Fibroblast of lung (primary cell): ENCODE data around the gene NOXRED1. TPM values are rescaled to one million over a fixed set of nuclear protein-coding genes. Genes with fewer than 3 reads are reported as not detected.

Experiments
- DNase-seq, 2 donors: peaks; one replicate each; pipeline versions ENCODE4 v3.0.0 to v3.0.0-alpha.2; 2010; ENCODE audit warnings: low read depth in 2 of 2
- H2AFZ ChIP-seq: 2 replicates; pipeline ENCODE4 v1.5.1; 2012; ENCODE audit warnings: low read length, control low read depth, inconsistent platforms
- H3K27ac ChIP-seq: 2 replicates; pipeline ENCODE4 v1.5.1; 2011; ENCODE audit warnings: low read length, control low read depth; ENCODE audit not compliant: insufficient read depth
- H3K27me3 ChIP-seq: 2 replicates; pipeline ENCODE4 v1.5.1; 2011; ENCODE audit warnings: mild to moderate bottlenecking, low read length; ENCODE audit not compliant: control insufficient read depth, insufficient read depth
- H3K36me3 ChIP-seq: 2 replicates; pipeline ENCODE4 v1.5.1; 2011; ENCODE audit warnings: low read length; ENCODE audit not compliant: control insufficient read depth, insufficient read depth
- H3K4me1 ChIP-seq: 2 replicates; pipeline ENCODE4 v1.5.1; 2011; ENCODE audit warnings: low read length; ENCODE audit not compliant: control insufficient read depth, insufficient read depth; ENCODE audit errors: extremely low read depth
- H3K4me2 ChIP-seq: 2 replicates; pipeline ENCODE4 v1.5.1; 2011; ENCODE audit warnings: low read length, control low read depth; ENCODE audit not compliant: insufficient read depth; ENCODE audit errors: extremely low read depth
- H3K4me3 ChIP-seq, 4 experiments: fragments of 200-600 bp in 1 of 4; sonication (generic) in 1 of 4; replicated peaks in 1 of 4; 2 replicates each; pipeline ENCODE4 v1.5.1; 2011 to 2016; ENCODE audit warnings: low read length in 4 of 4, low read depth in 3 of 4, mild to moderate bottlenecking in 3 of 4, control low read depth in 2 of 4, inconsistent platforms in 1 of 4, mixed read lengths in 1 of 4; ENCODE audit not compliant: insufficient read depth in 1 of 4; ENCODE audit errors: control extremely low read depth in 1 of 4
- H3K79me2 ChIP-seq: 2 replicates; pipeline ENCODE4 v1.5.1; 2012; ENCODE audit warnings: mild to moderate bottlenecking, low read length, inconsistent platforms; ENCODE audit not compliant: control insufficient read depth, insufficient read depth
- H3K9ac ChIP-seq: 2 replicates; pipeline ENCODE4 v1.5.1; 2011; ENCODE audit warnings: mild to moderate bottlenecking, low read length, control low read depth; ENCODE audit not compliant: insufficient read depth
- H3K9me3 ChIP-seq: 2 replicates; pipeline ENCODE4 v1.5.1; 2012; ENCODE audit warnings: low read depth, low read length; ENCODE audit not compliant: control insufficient read depth, insufficient read depth
- H4K20me1 ChIP-seq: 2 replicates; pipeline ENCODE4 v1.5.1; 2011; ENCODE audit warnings: low read length; ENCODE audit not compliant: control insufficient read depth, insufficient read depth; ENCODE audit errors: extremely low read depth
- EZH2 ChIP-seq: IDR thresholded peaks from 2 replicates; pipeline ENCODE4 v1.5.1; 2012; ENCODE audit warnings: low read length, control low read depth, mild to moderate bottlenecking; ENCODE audit errors: missing control alignments
- polyA plus RNA-seq, 2 donors: library from polyadenylated mRNA; depleted of rRNA in 1 of 2; stranded (reverse) in 1 of 2; unstranded in 1 of 2; fragments of >200 nt; gene quantifications; 2 replicates each; pipeline ENCODE4 v1.2.1, GENCODE V29; 2011 to 2012; ENCODE audit warnings: missing spikeins in 1 of 2
- total RNA-seq: library from RNA; depleted of rRNA; stranded (reverse); fragments of >200 nt; gene quantifications from 2 replicates; pipeline ENCODE4 v1.2.1, GENCODE V29; 2014
- TF ChIP-seq, protein P1 (sequence below), 2 donors: IDR thresholded peaks in 1 of 2; conservative IDR thresholded peaks in 1 of 2; 1 replicate in 1 of 2; 2 replicates in 1 of 2; pipeline ENCODE4 v1.5.1; 2011 to 2012; ENCODE audit warnings: low read length in 2 of 2, control low read depth in 1 of 2, inconsistent platforms in 1 of 2, low read depth in 1 of 2, mild to moderate bottlenecking in 1 of 2

Gene NOXRED1
- total and polyA plus RNA-seq, 2 donors (not counting 1 experiment from before 2014, with no cell fraction given), result 0.14 to 0.83 TPM

DNA sequence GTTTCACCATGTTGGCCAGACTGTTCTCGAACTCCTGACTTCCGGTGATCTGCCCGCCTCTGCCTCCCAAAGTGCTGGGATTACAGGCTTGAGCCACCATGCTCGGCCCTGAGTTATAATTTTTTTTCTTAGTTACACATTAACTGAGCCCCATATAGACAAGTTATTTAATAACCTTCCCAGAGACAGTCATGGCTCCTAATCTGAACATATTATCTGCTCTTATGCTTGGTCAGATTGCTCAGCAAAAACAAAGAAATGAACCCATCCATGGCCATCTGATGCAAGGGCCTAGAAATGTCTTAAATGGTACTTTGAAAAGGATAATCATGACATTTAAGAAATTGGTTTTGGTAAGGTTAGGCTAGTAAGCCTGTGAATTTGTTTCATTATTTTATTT, 33.1 kb downstream of the NOXRED1 start:
- no peaks in the 10 kb centered on the region for H3K4me1 ChIP-seq
- H3K36me3 ChIP-seq, result no peaks in the 10 kb centered on the region
- H3K9ac ChIP-seq, result no peak overlapping the region
- H3K27me3 ChIP-seq, result no peaks in the 10 kb centered on the region
- H4K20me1 ChIP-seq, result no peaks in the 10 kb centered on the region
- H3K4me3 ChIP-seq, result no peak overlapping the region
- TF ChIP-seq, protein P1, sequence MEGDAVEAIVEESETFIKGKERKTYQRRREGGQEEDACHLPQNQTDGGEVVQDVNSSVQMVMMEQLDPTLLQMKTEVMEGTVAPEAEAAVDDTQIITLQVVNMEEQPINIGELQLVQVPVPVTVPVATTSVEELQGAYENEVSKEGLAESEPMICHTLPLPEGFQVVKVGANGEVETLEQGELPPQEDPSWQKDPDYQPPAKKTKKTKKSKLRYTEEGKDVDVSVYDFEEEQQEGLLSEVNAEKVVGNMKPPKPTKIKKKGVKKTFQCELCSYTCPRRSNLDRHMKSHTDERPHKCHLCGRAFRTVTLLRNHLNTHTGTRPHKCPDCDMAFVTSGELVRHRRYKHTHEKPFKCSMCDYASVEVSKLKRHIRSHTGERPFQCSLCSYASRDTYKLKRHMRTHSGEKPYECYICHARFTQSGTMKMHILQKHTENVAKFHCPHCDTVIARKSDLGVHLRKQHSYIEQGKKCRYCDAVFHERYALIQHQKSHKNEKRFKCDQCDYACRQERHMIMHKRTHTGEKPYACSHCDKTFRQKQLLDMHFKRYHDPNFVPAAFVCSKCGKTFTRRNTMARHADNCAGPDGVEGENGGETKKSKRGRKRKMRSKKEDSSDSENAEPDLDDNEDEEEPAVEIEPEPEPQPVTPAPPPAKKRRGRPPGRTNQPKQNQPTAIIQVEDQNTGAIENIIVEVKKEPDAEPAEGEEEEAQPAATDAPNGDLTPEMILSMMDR (conservative IDR thresholded peaks at IDR 0.05 in 1 of 2, IDR thresholded peaks at IDR 0.05 in 1 of 2; ENCODE audit: low read depth in 1 of 2, low read length in 2 of 2), result no peak
- no peak for TF ChIP-seq EZH2
- no peak overlapping the region for H2AFZ ChIP-seq
- no peaks in the 10 kb centered on the region for H3K79me2 ChIP-seq
- H3K4me2 ChIP-seq, result no peak overlapping the region
- H3K27ac ChIP-seq, result no peak overlapping the region
- no peak for DNase-seq
- H3K9me3 ChIP-seq, result no peaks in the 10 kb centered on the region

DNA sequence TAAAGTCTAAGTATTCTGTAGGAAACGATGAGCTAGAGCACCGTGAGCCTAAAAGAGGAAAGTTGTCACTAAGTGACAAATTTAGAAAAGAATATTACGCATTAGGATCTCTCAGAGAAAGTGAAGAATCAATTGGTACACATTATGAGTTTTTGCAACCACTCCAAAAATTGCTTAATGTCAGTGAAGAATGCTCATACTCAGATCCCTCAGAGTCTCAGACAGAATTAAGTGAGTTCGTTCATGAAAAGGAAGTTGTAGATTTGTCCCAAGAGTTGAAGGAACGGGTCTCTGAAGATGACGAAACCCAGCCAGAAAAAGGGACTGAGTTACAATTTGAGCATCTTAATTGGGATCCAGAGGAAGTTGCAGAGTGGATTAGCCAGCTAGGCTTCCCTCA, 44.6 kb downstream of the NOXRED1 start:
- Histone ChIP-seq H2AFZ (no peak overlapping the region), H4K20me1 (no peaks in the 10 kb centered on the region), H3K4me3 (no peak overlapping the region), H3K9ac (no peak overlapping the region), H3K27me3 (no peaks in the 10 kb centered on the region), H3K4me1 (no peaks in the 10 kb centered on the region), H3K36me3 (no peaks in the 10 kb centered on the region), H3K27ac (no peak overlapping the region), H3K79me2 (no peaks in the 10 kb centered on the region), H3K4me2 (no peak overlapping the region), H3K9me3 (no peaks in the 10 kb centered on the region)
- no peak for DNase-seq
- TF ChIP-seq, protein P1 (conservative IDR thresholded peaks at IDR 0.05 in 1 of 2, IDR thresholded peaks at IDR 0.05 in 1 of 2; ENCODE audit: low read depth in 1 of 2, low read length in 2 of 2), result no peak
- TF ChIP-seq EZH2, result no peak

DNA sequence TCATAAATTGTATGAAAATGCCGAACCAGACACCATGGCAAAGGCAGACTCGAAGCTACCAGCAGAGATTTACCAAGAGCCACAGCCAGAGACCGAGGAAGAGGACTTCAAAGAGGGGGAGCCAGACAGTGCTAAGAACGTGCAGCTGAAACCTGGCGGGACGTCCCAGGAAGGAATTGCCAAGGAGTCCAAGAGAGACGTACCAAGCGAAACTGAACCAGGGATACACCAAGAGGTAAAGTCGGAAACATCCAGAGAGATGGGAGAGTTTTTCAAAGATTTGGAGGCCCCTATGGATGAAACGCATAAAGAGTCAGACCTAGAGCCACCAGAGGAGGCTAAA, 45.9 kb downstream of the NOXRED1 start:
- Histone ChIP-seq H3K27ac (peak overlapping the region; percentile 60), H3K4me1 (no peaks in the 10 kb centered on the region), H3K36me3 (no peaks in the 10 kb centered on the region), H3K9me3 (no peaks in the 10 kb centered on the region), H3K4me2 (peak overlapping the region; percentile 91), H3K9ac (peak overlapping the region; percentile 74), H3K27me3 (no peaks in the 10 kb centered on the region), H4K20me1 (no peaks in the 10 kb centered on the region), H2AFZ (peak overlapping the region; percentile 97), H3K79me2 (no peaks in the 10 kb centered on the region), H3K4me3 (peak overlapping the region; percentile 67 to 78 (median 74))
- DNase-seq, result no peak
- no peak for TF ChIP-seq EZH2
- TF ChIP-seq, protein P1 (conservative IDR thresholded peaks at IDR 0.05 in 1 of 2, IDR thresholded peaks at IDR 0.05 in 1 of 2; ENCODE audit: low read depth in 1 of 2, low read length in 2 of 2), result no peak
